Measurements from ENCODE around the gene TXN. TPM values are rescaled to one million over a fixed set of nuclear protein-coding genes. Genes with fewer than 3 reads are reported as not detected.
A peak's percentile ranks its signal among the peaks of the same experiment; 100 is the strongest.

The TXN gene
- total RNA-seq, 1 donor from 2014 or later = 302 TPM

- peaks cover 46% of the 10 kb centered on the region for H4K20me1 ChIP-seq (ENCODE audit: insufficient read depth, low read length)
- peak overlapping the region; percentile 96 for H3K4me2 ChIP-seq (ENCODE audit: low read length)
- peak overlapping the region; percentile 88 for H3K9ac ChIP-seq (ENCODE audit: low read length)
- peaks cover 28% of the 10 kb centered on the region for H3K4me1 ChIP-seq (ENCODE audit: insufficient read depth, low read length)
- Mint-ChIP-seq H3K4me1 (ENCODE audit: low read depth, unreplicated experiment) (peaks cover 17% of the 10 kb centered on the region), H3K27me3 (ENCODE audit: low read depth, unreplicated experiment) (no peaks in the 10 kb centered on the region), H3K36me3 (ENCODE audit: low read depth, unreplicated experiment) (peaks cover 4% of the 10 kb centered on the region), H3K27ac (ENCODE audit: unreplicated experiment) (peak overlapping the region; percentile 91), H3K4me3 (ENCODE audit: unreplicated experiment) (peak overlapping the region; percentile 93), H3K9me3 (ENCODE audit: unreplicated experiment) (no peaks in the 10 kb centered on the region)
- TF ChIP-seq EZH2 (IDR thresholded peaks at IDR 0.05; ENCODE audit: insufficient read depth, low read length) = no peak
- no peak for TF ChIP-seq CTCF (IDR thresholded peaks at IDR 0.05; ENCODE audit: insufficient read depth, low read depth, low read length)
- H3K27ac ChIP-seq (ENCODE audit: low read depth, low read length) = peak overlapping the region; percentile 86
- peak overlapping the region; percentile 75 for H3K4me3 ChIP-seq (ENCODE audit: insufficient read depth, low read depth, low read length)
- H2AFZ ChIP-seq (ENCODE audit: low read depth, low read length) = peak overlapping the region; percentile 82
- H3K27me3 ChIP-seq (ENCODE audit: insufficient read depth, low read length) = no peaks in the 10 kb centered on the region
- FAIRE-seq (no peak), DNase-seq (ENCODE audit: low read depth) (peak; percentile 27)
- H3K36me3 ChIP-seq (ENCODE audit: insufficient read depth, low read length) = no peaks in the 10 kb centered on the region
- H3K79me2 ChIP-seq (ENCODE audit: insufficient read depth, low read length) = peaks cover 56% of the 10 kb centered on the region
- no peaks in the 10 kb centered on the region for H3K9me3 ChIP-seq (ENCODE audit: insufficient read depth, low read depth, low read length)
Observed at GRCh38 chr9:110255463-110256379, 586 bp downstream of the TXN start.

- peaks cover 17% of the 10 kb centered on the region for H3K4me1 Mint-ChIP-seq (ENCODE audit: low read depth, unreplicated experiment)
- peak overlapping the region; percentile 82 for H2AFZ ChIP-seq (ENCODE audit: low read depth, low read length)
- no peaks in the 10 kb centered on the region for H3K9me3 Mint-ChIP-seq (ENCODE audit: unreplicated experiment)
Observed at GRCh38 chr9:110255034-110255462, 1.3 kb downstream of the TXN start.

More at GRCh38 chr9:110255034-110255462, 1.3 kb downstream of the TXN start:
- peaks cover 7% of the 10 kb centered on the region for H3K36me3 ChIP-seq (ENCODE audit: insufficient read depth, low read length)
- peaks cover 28% of the 10 kb centered on the region for H3K4me1 ChIP-seq (ENCODE audit: insufficient read depth, low read length)
- TF ChIP-seq CTCF (IDR thresholded peaks at IDR 0.05; ENCODE audit: insufficient read depth, low read depth, low read length) (no peak), EZH2 (IDR thresholded peaks at IDR 0.05; ENCODE audit: insufficient read depth, low read length) (no peak)
- DNase-seq (ENCODE audit: low read depth) (no peak), FAIRE-seq (no peak)
- Mint-ChIP-seq H3K4me3 (ENCODE audit: unreplicated experiment) (peak overlapping the region; percentile 93), H3K27ac (ENCODE audit: unreplicated experiment) (peak overlapping the region; percentile 4), H3K36me3 (ENCODE audit: low read depth, unreplicated experiment) (peaks cover 9% of the 10 kb centered on the region), H3K27me3 (ENCODE audit: low read depth, unreplicated experiment) (no peaks in the 10 kb centered on the region)
- peak overlapping the region; percentile 75 for H3K4me3 ChIP-seq (ENCODE audit: insufficient read depth, low read depth, low read length)
- H3K79me2 ChIP-seq (ENCODE audit: insufficient read depth, low read length) = peaks cover 62% of the 10 kb centered on the region
- peak overlapping the region; percentile 88 for H3K9ac ChIP-seq (ENCODE audit: low read length)
- H4K20me1 ChIP-seq (ENCODE audit: insufficient read depth, low read length) = peaks cover 53% of the 10 kb centered on the region
- H3K4me2 ChIP-seq (ENCODE audit: low read length) = peak overlapping the region; percentile 96
- no peaks in the 10 kb centered on the region for H3K27me3 ChIP-seq (ENCODE audit: insufficient read depth, low read length)
- H3K27ac ChIP-seq (ENCODE audit: low read depth, low read length) = peak overlapping the region; percentile 86
- no peaks in the 10 kb centered on the region for H3K9me3 ChIP-seq (ENCODE audit: insufficient read depth, low read depth, low read length)
